ENCODE data around the gene ASB13.

ASB13 gene

DNA sequence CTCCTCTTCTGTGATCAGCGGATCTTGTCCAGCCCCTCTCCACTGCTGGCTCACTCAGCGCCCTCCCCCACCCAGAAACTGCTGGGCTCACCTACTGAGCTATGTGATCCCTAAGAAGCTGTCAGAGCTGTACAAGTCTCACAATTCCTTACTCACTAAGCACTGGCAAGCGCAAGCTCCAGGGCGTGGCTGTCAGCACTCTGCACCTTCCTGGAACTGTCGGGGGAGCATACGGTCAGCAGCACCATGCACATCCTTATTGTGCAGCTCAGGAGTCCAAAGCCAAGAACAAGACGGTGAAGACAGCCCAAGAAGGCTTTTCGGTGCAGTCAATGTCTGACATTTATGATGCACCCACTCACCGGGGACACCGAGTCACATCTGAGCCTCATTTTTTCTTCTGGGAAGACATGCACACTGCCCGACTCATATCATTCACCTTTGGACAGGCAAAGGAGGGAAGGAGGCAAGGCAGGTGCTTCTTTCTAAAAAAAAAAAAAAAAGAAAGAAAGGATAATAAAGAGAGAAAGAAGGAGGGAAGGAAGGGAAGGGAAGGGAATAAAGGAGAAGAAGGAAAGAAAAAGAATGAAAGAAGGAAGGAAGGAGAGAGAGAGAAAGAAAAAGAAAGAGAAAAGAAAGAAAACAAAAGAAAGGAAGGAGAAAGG, 56.3 kb downstream of the ASB13 start:
- peak overlapping the region; percentile 99 for H3K27ac ChIP-seq
- peak; percentile 93 for DNase-seq (ENCODE audit: low read depth, low spot score)

DNA sequence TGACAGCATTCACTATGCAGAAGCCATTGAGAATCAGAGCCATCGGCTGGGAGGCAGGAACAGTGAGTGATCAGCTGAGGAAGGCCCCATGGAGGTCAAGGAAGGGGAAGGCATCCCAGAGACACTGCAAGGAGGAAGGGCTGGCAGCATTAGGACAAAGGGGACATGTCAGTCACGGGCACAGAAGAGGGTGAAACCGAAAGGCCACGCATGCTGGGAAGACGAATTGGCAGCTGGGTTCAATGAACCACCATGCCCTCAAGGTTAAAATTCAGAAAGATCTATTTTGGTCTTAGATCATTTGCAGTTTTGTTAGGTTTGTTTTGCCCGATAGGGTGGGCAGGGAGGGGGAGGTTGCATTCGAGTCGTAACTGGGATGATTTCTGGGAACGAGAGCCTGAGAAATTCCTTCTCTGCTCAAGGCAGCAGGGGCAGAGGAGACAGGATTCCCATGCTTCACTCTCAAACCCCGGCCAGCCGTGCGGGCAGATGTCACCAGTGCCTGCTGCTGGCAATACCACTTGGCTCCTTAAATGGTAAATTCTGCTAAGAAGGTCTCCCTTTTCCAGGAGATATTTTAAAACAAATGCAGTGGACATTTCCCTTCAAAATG, 57.7 kb downstream of the ASB13 start:
- DNase-seq (ENCODE audit: low read depth, low spot score) = no peak
- peak overlapping the region; percentile 99 for H3K27ac ChIP-seq

DNA sequence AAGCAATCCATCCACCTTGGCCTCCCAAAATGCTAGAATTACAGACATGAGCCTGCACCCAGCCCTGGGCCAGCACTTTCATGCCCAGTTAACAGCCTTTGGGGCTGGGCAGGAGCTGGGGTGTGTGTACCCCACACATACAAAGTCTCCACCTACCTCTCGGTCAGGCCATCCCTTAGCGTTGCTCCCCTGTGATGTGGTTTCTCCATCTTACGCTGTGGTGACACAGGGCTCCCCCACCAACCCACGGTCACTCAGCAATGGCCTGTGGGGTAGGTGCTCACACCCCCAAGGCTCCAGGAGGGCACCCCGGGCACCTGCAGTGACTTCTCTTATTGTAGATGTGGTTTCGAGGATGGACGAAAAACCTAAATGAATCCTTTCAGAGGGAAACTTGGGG, 58.8 kb downstream of the ASB13 start:
- no peak for DNase-seq (ENCODE audit: low read depth, low spot score)
- H3K27ac ChIP-seq = no peak overlapping the region

DNA sequence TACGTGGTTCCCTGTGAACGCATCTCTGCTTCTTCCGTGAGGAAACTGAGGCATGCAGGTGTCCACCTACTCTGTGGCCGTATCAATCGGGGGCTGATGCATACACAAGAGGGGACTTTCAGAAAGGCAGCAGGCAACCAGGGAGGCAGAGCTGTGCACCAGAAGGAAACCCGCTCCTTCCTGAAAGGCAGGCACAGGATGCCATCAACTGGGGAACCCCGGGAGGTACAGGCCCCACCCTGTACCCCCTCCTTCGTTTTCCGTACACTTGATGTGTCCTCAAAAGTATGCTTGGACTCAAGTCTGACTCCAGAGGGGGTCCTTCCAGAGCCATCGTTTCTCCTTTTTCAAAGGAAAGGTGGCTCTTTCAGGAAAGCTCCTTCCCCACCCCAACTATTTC, 59.5 kb downstream of the ASB13 start:
- no peak overlapping the region for H3K27ac ChIP-seq

DNA sequence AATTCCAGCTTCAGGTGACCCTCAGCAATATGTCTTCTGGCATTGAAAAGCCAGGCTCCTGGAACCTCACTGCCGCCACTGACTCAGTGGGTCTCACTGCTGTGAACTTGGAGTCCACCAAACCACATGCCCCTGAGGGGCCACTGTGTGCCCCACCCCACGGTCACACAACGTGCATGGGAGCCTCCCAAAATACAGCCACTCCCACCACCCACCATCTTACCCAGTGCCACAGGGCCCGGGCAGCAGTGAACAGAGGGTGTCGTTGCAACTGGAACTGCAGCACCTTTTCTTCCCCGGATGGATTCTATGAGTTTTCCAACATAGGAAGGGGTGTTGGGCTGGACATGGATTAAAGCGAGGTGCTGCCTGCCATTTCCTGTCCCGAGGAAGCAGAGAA, 60.1 kb downstream of the ASB13 start:
- DNase-seq (ENCODE audit: low read depth, low spot score) = no peak
- H3K27ac ChIP-seq = no peak overlapping the region

More for the DNA sequence above, 59.5 kb downstream of the ASB13 start:
- no peak for DNase-seq (ENCODE audit: low read depth, low spot score)

- DNase-seq (ENCODE audit: low read depth, low spot score) = no peak
These were observed 61.4 kb downstream of the ASB13 start for GRCh38 chr10:5604961-5605360.

GRCh38 chr10:5604236-5604925, 62.0 kb downstream of the ASB13 start:
- no peak overlapping the region for H3K27ac ChIP-seq

More at GRCh38 chr10:5604961-5605360, 61.4 kb downstream of the ASB13 start:
- no peak overlapping the region for H3K27ac ChIP-seq

DNA sequence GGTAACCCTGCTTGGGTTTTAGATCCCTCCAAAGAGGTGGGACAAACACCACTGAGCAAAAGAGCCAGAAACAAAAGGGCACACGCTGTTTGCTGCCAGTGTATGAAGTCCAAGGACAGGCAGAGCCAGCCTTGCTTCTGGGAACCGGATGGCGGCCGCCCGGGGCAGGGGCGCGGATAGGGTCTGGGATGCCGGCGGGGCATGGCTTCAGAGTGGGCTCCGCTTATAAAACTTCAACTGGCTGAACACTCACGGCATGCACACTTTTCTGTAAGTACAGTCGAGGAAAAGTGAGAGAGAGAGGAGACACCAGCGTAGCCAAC, 62.6 kb downstream of the ASB13 start:
- H3K27ac ChIP-seq = no peak overlapping the region
- no peak for DNase-seq (ENCODE audit: low read depth, low spot score)

More at GRCh38 chr10:5604236-5604925, 62.0 kb downstream of the ASB13 start:
- DNase-seq (ENCODE audit: low read depth, low spot score) = no peak

DNA sequence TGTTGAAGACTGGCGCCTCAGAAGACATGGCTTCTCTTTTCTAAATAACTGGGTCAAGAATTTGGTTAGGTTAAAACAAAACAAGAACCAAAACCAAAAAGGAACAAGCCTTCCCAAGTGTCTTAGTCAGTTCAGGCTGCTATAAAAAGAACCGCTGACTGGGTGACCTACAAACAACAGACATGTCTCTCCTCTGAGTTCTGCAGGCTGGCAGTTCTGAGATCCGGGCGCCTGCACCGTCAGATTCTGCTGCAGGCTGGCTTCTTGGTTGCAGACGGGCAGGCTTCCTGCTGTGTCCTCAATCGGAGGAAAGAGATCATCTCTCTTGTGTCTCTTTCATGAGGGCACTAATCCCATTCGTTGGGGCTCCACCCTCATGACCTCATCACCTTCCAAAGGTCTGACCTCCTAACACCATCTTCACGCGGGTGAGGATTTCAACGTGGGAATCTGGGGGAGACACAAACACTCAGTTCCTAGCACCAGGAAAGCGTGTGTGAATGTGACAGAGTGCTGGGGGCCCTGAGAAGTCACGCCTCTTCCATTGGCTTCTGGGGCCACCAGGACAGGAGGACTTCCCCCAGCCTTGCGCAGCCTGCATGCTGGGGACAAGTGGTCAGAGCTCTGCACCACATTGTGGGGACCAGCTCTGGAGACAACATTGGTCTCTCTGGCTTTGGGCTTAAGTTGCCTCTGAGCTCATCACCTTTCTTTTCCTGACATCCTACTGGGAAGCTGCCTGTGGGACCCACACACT, 63.1 kb downstream of the ASB13 start:
- H3K27ac ChIP-seq = no peak overlapping the region
- DNase-seq (ENCODE audit: low read depth, low spot score) = no peak

GRCh38 chr10:5601826-5602495, 64.4 kb downstream of the ASB13 start:
- no peak overlapping the region for H3K27ac ChIP-seq
- no peak for DNase-seq (ENCODE audit: low read depth, low spot score)

GRCh38 chr10:5600908-5601307, 65.5 kb downstream of the ASB13 start:
- no peak for DNase-seq (ENCODE audit: low read depth, low spot score)

GRCh38 chr10:5599613-5600520, 66.5 kb downstream of the ASB13 start:
- DNase-seq (ENCODE audit: low read depth, low spot score) = no peak
- H3K27ac ChIP-seq = no peak overlapping the region

More at GRCh38 chr10:5600908-5601307, 65.5 kb downstream of the ASB13 start:
- no peak overlapping the region for H3K27ac ChIP-seq

DNA sequence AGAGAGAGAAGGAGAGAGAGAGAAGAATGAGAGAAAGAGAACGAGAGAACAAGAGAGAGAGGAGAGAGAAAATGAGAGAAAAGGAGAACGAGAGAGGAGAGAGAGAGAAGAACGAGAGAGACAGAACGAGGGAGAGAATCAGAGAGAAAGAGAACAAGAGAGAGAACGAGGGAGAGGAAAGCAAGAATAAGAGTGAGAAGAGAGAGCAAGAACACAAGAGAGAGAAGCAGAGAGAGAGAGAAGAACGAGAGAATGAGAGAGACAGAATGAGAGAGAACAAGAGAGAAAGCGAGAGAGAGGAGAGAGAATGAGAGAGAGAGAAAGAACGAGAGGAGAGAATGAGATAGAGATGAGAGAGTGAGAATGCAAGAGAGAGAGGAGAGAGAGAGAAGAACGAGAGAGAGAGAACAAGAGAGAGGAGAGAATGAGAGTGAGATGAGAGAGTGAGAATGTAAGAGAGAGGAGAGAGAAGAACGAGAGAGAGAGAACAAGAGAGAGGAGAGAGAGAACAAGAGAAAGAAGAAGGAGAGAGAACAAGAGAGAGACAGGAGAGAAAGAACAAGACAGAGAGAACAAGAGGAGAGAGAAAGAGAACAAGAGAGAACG, 68.2 kb downstream of the ASB13 start:
- H3K27ac ChIP-seq = peak overlapping the region; percentile 97

GRCh38 chr10:5596611-5597341, 69.6 kb downstream of the ASB13 start:
- DNase-seq (ENCODE audit: low read depth, low spot score) = no peak
- H3K27ac ChIP-seq = peak overlapping the region; percentile 97

More for the DNA sequence above, 68.2 kb downstream of the ASB13 start:
- no peak for DNase-seq (ENCODE audit: low read depth, low spot score)

DNA sequence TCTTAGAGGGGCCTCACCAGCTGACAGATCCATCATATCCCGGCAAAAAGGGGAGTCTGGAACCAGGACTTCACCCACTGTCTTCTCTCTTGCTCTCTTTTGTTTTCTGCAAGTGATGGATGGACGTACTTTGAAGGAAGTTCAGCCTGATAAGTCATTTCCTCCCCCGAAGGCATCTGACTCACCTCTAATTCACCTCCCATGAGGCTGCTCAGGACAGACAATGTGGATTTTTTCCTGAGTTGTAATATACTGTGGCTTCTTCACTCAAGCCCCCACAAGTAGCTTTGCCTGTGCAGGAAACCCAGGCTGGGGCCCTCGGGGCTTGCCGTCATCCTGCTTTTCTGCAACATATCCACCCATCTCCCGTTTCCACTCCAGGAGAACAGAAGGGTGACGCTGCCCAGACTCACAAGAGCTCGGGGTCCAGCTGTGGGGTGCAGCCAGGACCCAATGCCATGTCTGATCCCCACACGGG, 70.4 kb downstream of the ASB13 start:
- peak overlapping the region; percentile 97 for H3K27ac ChIP-seq
- peak; percentile 97 for DNase-seq (ENCODE audit: low read depth, low spot score)

GRCh38 chr10:5595591-5595990, 70.8 kb downstream of the ASB13 start:
- DNase-seq (ENCODE audit: low read depth, low spot score) = no peak

GRCh38 chr10:5595095-5595494, 71.3 kb downstream of the ASB13 start:
- peak overlapping the region; percentile 97 for H3K27ac ChIP-seq
- no peak for DNase-seq (ENCODE audit: low read depth, low spot score)

More at GRCh38 chr10:5595591-5595990, 70.8 kb downstream of the ASB13 start:
- H3K27ac ChIP-seq = peak overlapping the region; percentile 97

Data from epithelial cell of prostate (primary cell).